H9 (cell line): Measurements from ENCODE around the gene CD79A. TPM values are rescaled to one million over a fixed set of nuclear protein-coding genes. Genes with fewer than 3 reads are reported as not detected.
A peak's percentile ranks its signal among the peaks of the same experiment; 100 is the strongest.
"Not testable (repeated sequence)": the region's sequence is repeated elsewhere in the genome, so short reads cannot be mapped to it uniquely, and the experiment has no call there.

Experiments
- DNase-seq: peaks from one replicate; pipeline ENCODE4 v3.0.0-alpha.2; 2017
- H2AFZ ChIP-seq: one replicate; pipeline ENCODE4 v1.6.1; 2013; ENCODE audit warnings: mild to moderate bottlenecking, low read length, control low read depth, moderate library complexity
- H2AK5ac ChIP-seq: 2 replicates; pipeline ENCODE4 v1.6.1; 2013; ENCODE audit warnings: low read length, control low read depth, mixed read lengths; ENCODE audit not compliant: insufficient read length
- H2BK120ac ChIP-seq: one replicate; pipeline ENCODE4 v1.6.1; 2013; ENCODE audit warnings: low read depth, mild to moderate bottlenecking, low read length, control low read depth, inconsistent platforms; ENCODE audit not compliant: poor library complexity, severe bottlenecking
- H2BK12ac ChIP-seq: 2 replicates; pipeline ENCODE4 v1.6.1; 2013; ENCODE audit warnings: low read length, control low read depth, mixed read lengths, low read depth; ENCODE audit not compliant: insufficient read length
- H2BK15ac ChIP-seq: 2 replicates; pipeline ENCODE4 v1.6.1; 2013; ENCODE audit warnings: low read depth, low read length, control low read depth
- H2BK20ac ChIP-seq: one replicate; pipeline ENCODE4 v1.6.1; 2013; ENCODE audit warnings: low read depth, mild to moderate bottlenecking, low read length, control low read depth, inconsistent platforms; ENCODE audit not compliant: poor library complexity, severe bottlenecking
- H2BK5ac ChIP-seq: 2 replicates; pipeline ENCODE4 v1.6.1; 2013; ENCODE audit warnings: low read length, control low read depth, mixed read lengths; ENCODE audit not compliant: insufficient read length
- H3K14ac ChIP-seq: 2 replicates; pipeline ENCODE4 v1.6.1; 2013; ENCODE audit warnings: low read length, control low read depth; ENCODE audit not compliant: insufficient read depth
- H3K18ac ChIP-seq: 2 replicates; pipeline ENCODE4 v1.6.1; 2013; ENCODE audit warnings: low read depth, mild to moderate bottlenecking, mixed read lengths, low read length, control low read depth; ENCODE audit not compliant: insufficient read length
- H3K23ac ChIP-seq: 2 replicates; pipeline ENCODE4 v1.6.1; 2013; ENCODE audit warnings: low read length, control low read depth, mixed read lengths, low read depth; ENCODE audit not compliant: insufficient read length
- H3K23me2 ChIP-seq: 2 replicates; pipeline ENCODE4 v1.6.1; 2013; ENCODE audit warnings: low read depth, mild to moderate bottlenecking, mixed read lengths, low read length, control low read depth; ENCODE audit not compliant: insufficient read length, poor library complexity, severe bottlenecking
- H3K27ac ChIP-seq: 2 replicates; pipeline ENCODE4 v1.5.1; 2013; ENCODE audit warnings: low read length, control low read depth, mixed read lengths, low read depth; ENCODE audit not compliant: insufficient read length
- H3K27me3 ChIP-seq: 2 replicates; pipeline ENCODE4 v1.6.1; 2013; ENCODE audit warnings: low read length, control low read depth, inconsistent platforms; ENCODE audit not compliant: insufficient read depth
- H3K4ac ChIP-seq: 2 replicates; pipeline ENCODE4 v1.6.1; 2013; ENCODE audit warnings: low read depth, mild to moderate bottlenecking, control low read depth, inconsistent platforms, low read length, moderate library complexity
- H3K4me1 ChIP-seq: 2 replicates; pipeline ENCODE4 v1.6.1; 2013; ENCODE audit warnings: low read length, control low read depth, inconsistent platforms; ENCODE audit not compliant: insufficient read depth
- H3K4me2 ChIP-seq: 2 replicates; pipeline ENCODE4 v1.6.1; 2013; ENCODE audit warnings: low read length, control low read depth, mixed read lengths; ENCODE audit not compliant: insufficient read length, insufficient read depth
- H3K56ac ChIP-seq: 2 replicates; pipeline ENCODE4 v1.6.1; 2013; ENCODE audit warnings: low read depth, mild to moderate bottlenecking, mixed read lengths, low read length, control low read depth; ENCODE audit not compliant: insufficient read length
- H3K79me1 ChIP-seq: 2 replicates; pipeline ENCODE4 v1.6.1; 2013; ENCODE audit warnings: low read depth, mild to moderate bottlenecking, moderate library complexity, low read length, control low read depth, inconsistent platforms; ENCODE audit not compliant: insufficient read depth, poor library complexity, severe bottlenecking
- H3K79me2 ChIP-seq: 2 replicates; pipeline ENCODE4 v1.6.1; 2013; ENCODE audit warnings: low read length, control low read depth, inconsistent platforms; ENCODE audit not compliant: insufficient read depth
- H3K9ac ChIP-seq: 2 replicates; pipeline ENCODE4 v1.6.1; 2013; ENCODE audit warnings: low read length, control low read depth, mixed read lengths; ENCODE audit not compliant: insufficient read length; ENCODE audit errors: extremely low read depth
- H3K9me3 ChIP-seq: one replicate; pipeline ENCODE4 v1.6.1; 2013; ENCODE audit warnings: low read depth, low read length, inconsistent platforms; ENCODE audit not compliant: control insufficient read depth
- H3T11ph ChIP-seq: one replicate; pipeline ENCODE4 v1.6.1; 2013; ENCODE audit warnings: mild to moderate bottlenecking, low read length, control low read depth, inconsistent platforms
- H4K20me1 ChIP-seq: one replicate; pipeline ENCODE4 v1.6.1; 2013; ENCODE audit not compliant: control insufficient read depth, insufficient read length, insufficient read depth
- H4K5ac ChIP-seq: 2 replicates; pipeline ENCODE4 v1.6.1; 2013; ENCODE audit warnings: low read depth, mild to moderate bottlenecking, mixed read lengths, low read length, control low read depth; ENCODE audit not compliant: insufficient read length
- H4K8ac ChIP-seq: replicated peaks from 2 replicates; pipeline ENCODE4 v1.6.1; 2013; ENCODE audit warnings: low read length, control low read depth, mixed read lengths, low read depth; ENCODE audit not compliant: insufficient read length
- H4K91ac ChIP-seq: 2 replicates; pipeline ENCODE4 v1.6.1; 2013; ENCODE audit warnings: low read depth, mild to moderate bottlenecking, moderate library complexity, mixed read lengths, low read length, control low read depth; ENCODE audit not compliant: insufficient read length
- H3K27ac Mint-ChIP-seq, 3 experiments: 2 replicates in 2 of 3; 3 replicates in 1 of 3; pipeline ENCODE4 v1.8.0; 2020 to 2021; ENCODE audit warnings: mixed read lengths in 3 of 3, mild to moderate bottlenecking in 1 of 3, moderate library complexity in 1 of 3
- H3K27me3 Mint-ChIP-seq: 2 replicates; pipeline ENCODE4 v1.8.0; 2021; ENCODE audit warnings: low read depth, mild to moderate bottlenecking, moderate library complexity, mixed read lengths
- H3K36me3 Mint-ChIP-seq, 3 experiments: 2 replicates in 2 of 3; 3 replicates in 1 of 3; pipeline ENCODE4 v1.8.0; 2020 to 2021; ENCODE audit warnings: low read depth in 3 of 3, mixed read lengths in 3 of 3; ENCODE audit not compliant: insufficient read depth in 1 of 3
- H3K4me1 Mint-ChIP-seq, 2 experiments: 2 replicates each; pipeline ENCODE4 v1.8.0; 2020; ENCODE audit warnings: mixed read lengths in 2 of 2
- H3K4me3 Mint-ChIP-seq, 2 experiments: 2 replicates in 1 of 2; 3 replicates in 1 of 2; pipeline ENCODE4 v1.8.0; 2020 to 2021; ENCODE audit warnings: mild to moderate bottlenecking in 2 of 2, mixed read lengths in 2 of 2, moderate library complexity in 1 of 2
- H3K9me3 Mint-ChIP-seq, 2 experiments: 2 replicates in 1 of 2; 3 replicates in 1 of 2; pipeline ENCODE4 v1.8.0; 2020; ENCODE audit warnings: mild to moderate bottlenecking in 2 of 2, mixed read lengths in 2 of 2, moderate library complexity in 1 of 2
- WGBS: extraction: QIAGEN DNeasy Blood & Tissue Kit; methylation state at CpG from one replicate; pipeline ENCODE4 v1.1.7; 2013; ENCODE audit warnings: missing lambda C conversion rate, low lambda C conversion rate, mixed read lengths; ENCODE audit not compliant: insufficient read length; ENCODE audit errors: extremely low coverage; 5-methylcytosine and 5-hydroxymethylcytosine counted together
- total RNA-seq: library from RNA; stranded (reverse); gene quantifications from 2 replicates; pipeline ENCODE4 v1.2.1, GENCODE V29; 2021
- TF ChIP-seq, protein P1 (sequence below): fragments of 200-600 bp; sonication (generic); conservative IDR thresholded peaks from 3 replicates; pipeline ENCODE4 v1.8.0; 2021; ENCODE audit warnings: antibody characterized with exemption, mild to moderate bottlenecking

Gene CD79A
- total RNA-seq, 1 experiment from 2014 or later, result 0.22 TPM

DNA sequence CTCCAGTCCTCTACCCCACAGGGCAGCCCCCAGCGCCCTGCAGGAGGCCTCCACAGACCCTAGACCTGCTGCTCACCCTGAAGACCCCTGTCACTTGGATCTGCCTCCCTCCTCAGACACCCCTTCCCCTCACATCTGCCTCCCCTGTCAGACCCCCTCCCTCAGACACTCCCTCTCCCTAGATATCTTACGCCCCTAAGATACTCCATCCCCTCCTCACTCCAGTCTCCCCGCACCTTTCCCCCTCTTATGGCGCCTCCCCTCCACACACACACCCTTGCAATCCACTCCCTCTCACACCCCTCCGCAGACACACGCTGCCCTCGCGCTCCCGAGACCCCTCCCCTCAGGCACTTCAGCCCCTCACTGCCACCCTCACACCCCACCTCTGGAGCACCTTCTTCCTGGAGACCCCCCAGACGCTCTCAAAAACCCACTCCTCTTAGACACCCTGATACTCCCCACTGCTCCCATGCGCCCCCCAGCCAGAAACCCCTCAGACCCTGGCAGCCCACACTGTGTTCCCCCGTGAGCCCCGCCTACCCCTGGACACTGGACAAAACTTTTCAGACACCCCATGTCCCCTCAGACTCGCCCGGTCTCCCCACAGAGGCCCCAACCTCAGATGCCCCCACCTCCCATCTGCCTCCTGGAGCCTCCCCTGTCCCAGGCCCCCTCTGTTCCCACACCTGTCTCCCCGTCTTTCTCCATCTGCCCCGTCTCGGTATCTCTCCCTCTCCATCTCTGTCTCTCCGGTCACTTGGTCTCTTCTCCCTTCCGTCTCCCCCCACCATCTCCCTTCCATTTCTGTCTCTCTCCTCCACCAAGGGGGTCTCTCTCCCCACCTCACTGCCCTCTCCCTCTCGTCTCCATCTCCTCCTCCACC lies 36.7 kb downstream of the CD79A start:
- WGBS, result no CpG with 5 or more reads among the region's 21 CpGs
- H4K20me1 ChIP-seq, result peaks cover 3% of the 10 kb centered on the region
- no peaks in the 10 kb centered on the region for H3K79me1 ChIP-seq
- no peak overlapping the region for H2BK5ac ChIP-seq
- H3K79me2 ChIP-seq, result no peaks in the 10 kb centered on the region
- Mint-ChIP-seq H3K4me3 (peak overlapping the region; percentile 24 to 76; a peak in 4 of 5 replicates), H3K4me1 (peaks cover 6 to 15% of the 10 kb centered on the region in 2 experiments; a peak in 3 of 4 replicates), H3K9me3 (peaks cover 0 to 2% of the 10 kb centered on the region in 2 experiments; a peak in 1 of 5 replicates), H3K27me3 (peaks cover under 1% of the 10 kb centered on the region), H3K36me3 (no peaks in the 10 kb centered on the region), H3K27ac (no peak overlapping the region; a peak in 1 of 7 replicates)
- no peak overlapping the region for H2AFZ ChIP-seq
- no peak overlapping the region for H3K4ac ChIP-seq
- DNase-seq, result no peak
- no peak overlapping the region for H4K91ac ChIP-seq
- H2BK20ac ChIP-seq, result no peak overlapping the region
- no peak overlapping the region for H4K5ac ChIP-seq
- H2AK5ac ChIP-seq, result no peak overlapping the region
- no peak overlapping the region for H2BK12ac ChIP-seq
- H2BK15ac ChIP-seq, result no peak overlapping the region
- H3K14ac ChIP-seq, result no peak overlapping the region
- no peaks in the 10 kb centered on the region for H3K9me3 ChIP-seq
- no peak overlapping the region for H3K27ac ChIP-seq
- peaks cover 79% of the 10 kb centered on the region for H3K27me3 ChIP-seq
- no peak overlapping the region for H2BK120ac ChIP-seq
- no peak overlapping the region for H3K56ac ChIP-seq
- TF ChIP-seq, protein P1, sequence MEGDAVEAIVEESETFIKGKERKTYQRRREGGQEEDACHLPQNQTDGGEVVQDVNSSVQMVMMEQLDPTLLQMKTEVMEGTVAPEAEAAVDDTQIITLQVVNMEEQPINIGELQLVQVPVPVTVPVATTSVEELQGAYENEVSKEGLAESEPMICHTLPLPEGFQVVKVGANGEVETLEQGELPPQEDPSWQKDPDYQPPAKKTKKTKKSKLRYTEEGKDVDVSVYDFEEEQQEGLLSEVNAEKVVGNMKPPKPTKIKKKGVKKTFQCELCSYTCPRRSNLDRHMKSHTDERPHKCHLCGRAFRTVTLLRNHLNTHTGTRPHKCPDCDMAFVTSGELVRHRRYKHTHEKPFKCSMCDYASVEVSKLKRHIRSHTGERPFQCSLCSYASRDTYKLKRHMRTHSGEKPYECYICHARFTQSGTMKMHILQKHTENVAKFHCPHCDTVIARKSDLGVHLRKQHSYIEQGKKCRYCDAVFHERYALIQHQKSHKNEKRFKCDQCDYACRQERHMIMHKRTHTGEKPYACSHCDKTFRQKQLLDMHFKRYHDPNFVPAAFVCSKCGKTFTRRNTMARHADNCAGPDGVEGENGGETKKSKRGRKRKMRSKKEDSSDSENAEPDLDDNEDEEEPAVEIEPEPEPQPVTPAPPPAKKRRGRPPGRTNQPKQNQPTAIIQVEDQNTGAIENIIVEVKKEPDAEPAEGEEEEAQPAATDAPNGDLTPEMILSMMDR, result no peak
- H4K8ac ChIP-seq, result no peak overlapping the region
- H3K23me2 ChIP-seq, result peaks cover 5% of the 10 kb centered on the region
- H3K23ac ChIP-seq, result no peak overlapping the region
- H3K4me2 ChIP-seq, result peak overlapping the region; percentile 48
- H3K9ac ChIP-seq, result no peak overlapping the region
- no peak overlapping the region for H3K18ac ChIP-seq
- no peak overlapping the region for H3T11ph ChIP-seq
- no peaks in the 10 kb centered on the region for H3K4me1 ChIP-seq

DNA sequence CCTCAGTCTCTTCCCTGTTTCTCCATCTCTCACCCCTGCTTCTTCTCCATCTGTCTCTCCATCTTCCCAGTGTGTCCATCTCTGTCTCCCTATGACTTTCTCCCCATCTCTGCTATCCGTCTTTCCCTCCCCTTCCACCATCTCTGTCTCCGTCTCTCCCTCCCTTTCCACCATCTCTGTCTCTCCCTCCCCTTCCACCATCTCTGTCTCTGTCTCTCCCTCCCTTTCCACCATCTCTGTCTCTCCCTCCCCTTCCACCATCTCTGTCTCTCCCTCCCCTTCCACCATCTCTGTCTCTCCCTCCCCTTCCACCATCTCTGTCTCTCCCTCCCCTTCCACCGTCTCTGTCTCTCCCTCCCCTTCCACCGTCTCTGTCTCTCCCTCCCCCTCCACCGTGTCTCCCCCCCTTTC lies 37.4 kb downstream of the CD79A start:
- H3T11ph ChIP-seq, H3K4me2 ChIP-seq, H2BK15ac ChIP-seq, H4K5ac ChIP-seq, H3K27ac ChIP-seq, H3K23ac ChIP-seq, H3K36me3 Mint-ChIP-seq, H3K79me1 ChIP-seq, H2BK5ac ChIP-seq, H2AK5ac ChIP-seq, H2BK12ac ChIP-seq, H2AFZ ChIP-seq, H3K27ac Mint-ChIP-seq, H3K27me3 Mint-ChIP-seq, H3K14ac ChIP-seq, H4K91ac ChIP-seq, H3K4ac ChIP-seq, H4K20me1 ChIP-seq, H3K9me3 ChIP-seq, H3K18ac ChIP-seq, H3K79me2 ChIP-seq, H3K9ac ChIP-seq, H3K9me3 Mint-ChIP-seq, H3K23me2 ChIP-seq, H2BK20ac ChIP-seq, H2BK120ac ChIP-seq, H3K4me1 ChIP-seq, DNase-seq, H4K8ac ChIP-seq, H3K56ac ChIP-seq: not testable (repeated sequence)
- H3K4me3 Mint-ChIP-seq, result peak overlapping the region in 1 of 2 experiments; percentile 76; a peak in 3 of 5 replicates
- WGBS, result no CpG with 5 or more reads among the region's 5 CpGs
- H3K4me1 Mint-ChIP-seq, result peaks cover 6 to 15% of the 10 kb centered on the region in 2 experiments; a peak in 3 of 4 replicates
- H3K27me3 ChIP-seq, result peaks cover 85% of the 10 kb centered on the region
